Endothelial cell of umbilical vein (primary cell): ENCODE results near the gene ITPR1.

ENCODE experiments used
- EZH2 ChIP-seq: IDR thresholded peaks from 2 replicates; pipeline ENCODE4 v1.6.1; 2012; ENCODE audit warnings: borderline replicate concordance, low read depth, mild to moderate bottlenecking, moderate library complexity, low read length, inconsistent platforms; ENCODE audit not compliant: severe bottlenecking
- FOS ChIP-seq: IDR thresholded peaks from 2 replicates; pipeline ENCODE4 v1.6.1; 2011; ENCODE audit warnings: mild to moderate bottlenecking, low read length, moderate library complexity, borderline replicate concordance; ENCODE audit not compliant: insufficient read depth
- GATA2 ChIP-seq: IDR thresholded peaks from 2 replicates; pipeline ENCODE4 v1.7.0; 2011; ENCODE audit warnings: low read depth, mild to moderate bottlenecking, moderate library complexity, mixed read lengths, low read length; ENCODE audit not compliant: insufficient read length, insufficient read depth
- JUN ChIP-seq: IDR thresholded peaks from 2 replicates; pipeline ENCODE4 v1.6.1; 2011; ENCODE audit warnings: borderline replicate concordance, low read depth; ENCODE audit not compliant: insufficient read length, insufficient read depth
- MYC ChIP-seq: IDR thresholded peaks from one replicate; pipeline ENCODE4 v1.6.1; 2011; ENCODE audit warnings: mild to moderate bottlenecking, low read depth, low read length
- POLR2A ChIP-seq: IDR thresholded peaks from 2 replicates; pipeline ENCODE4 v1.6.1; 2012; ENCODE audit warnings: low read depth, mild to moderate bottlenecking, control low read depth, low read length
- POLR2AphosphoS5 ChIP-seq: IDR thresholded peaks from 2 replicates; pipeline ENCODE4 v1.6.1; 2012; ENCODE audit warnings: low read depth, mild to moderate bottlenecking, control low read depth, low read length, moderate library complexity; ENCODE audit not compliant: insufficient read depth
- TF ChIP-seq, protein P1 (sequence below), 2 donors: IDR thresholded peaks; 1 replicate in 1 of 2; 2 replicates in 1 of 2; pipeline ENCODE4 v1.5.1; 2011; ENCODE audit warnings: low read length in 2 of 2, mild to moderate bottlenecking in 2 of 2, moderate library complexity in 2 of 2, control low read depth in 1 of 2, inconsistent platforms in 1 of 2, low read depth in 1 of 2; ENCODE audit not compliant: insufficient read depth in 1 of 2; ENCODE audit errors: extremely low read depth in 1 of 2
- TF ChIP-seq, protein P2 (sequence below): IDR thresholded peaks from 2 replicates; pipeline ENCODE4 v1.6.1; 2011; ENCODE audit not compliant: insufficient read depth, insufficient read length

DNA sequence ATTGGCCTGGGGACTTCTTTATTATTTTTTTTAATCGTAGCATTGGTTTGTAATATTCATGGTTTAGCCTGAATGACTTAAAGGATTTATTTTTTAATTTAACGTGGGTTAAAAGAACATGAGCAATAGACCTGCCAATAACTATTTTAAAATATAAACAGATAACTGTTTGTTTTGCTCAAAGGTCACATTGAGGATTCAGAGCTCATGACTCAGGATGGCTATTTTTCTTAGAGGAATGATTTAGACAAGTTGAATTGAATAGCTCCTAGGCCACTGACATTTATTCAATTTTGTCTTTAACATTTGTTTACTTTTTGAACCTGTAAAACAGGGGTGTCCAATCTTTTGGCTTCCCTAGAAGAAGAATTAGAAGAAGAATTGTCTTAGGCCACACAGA lies 68.5 kb downstream of the ITPR1 start:
- TF ChIP-seq POLR2A (no peak), EZH2 (no peak), FOS (no peak), JUN (no peak), POLR2AphosphoS5 (no peak), MYC (no peak), GATA2 (no peak)
- TF ChIP-seq, protein P1, sequence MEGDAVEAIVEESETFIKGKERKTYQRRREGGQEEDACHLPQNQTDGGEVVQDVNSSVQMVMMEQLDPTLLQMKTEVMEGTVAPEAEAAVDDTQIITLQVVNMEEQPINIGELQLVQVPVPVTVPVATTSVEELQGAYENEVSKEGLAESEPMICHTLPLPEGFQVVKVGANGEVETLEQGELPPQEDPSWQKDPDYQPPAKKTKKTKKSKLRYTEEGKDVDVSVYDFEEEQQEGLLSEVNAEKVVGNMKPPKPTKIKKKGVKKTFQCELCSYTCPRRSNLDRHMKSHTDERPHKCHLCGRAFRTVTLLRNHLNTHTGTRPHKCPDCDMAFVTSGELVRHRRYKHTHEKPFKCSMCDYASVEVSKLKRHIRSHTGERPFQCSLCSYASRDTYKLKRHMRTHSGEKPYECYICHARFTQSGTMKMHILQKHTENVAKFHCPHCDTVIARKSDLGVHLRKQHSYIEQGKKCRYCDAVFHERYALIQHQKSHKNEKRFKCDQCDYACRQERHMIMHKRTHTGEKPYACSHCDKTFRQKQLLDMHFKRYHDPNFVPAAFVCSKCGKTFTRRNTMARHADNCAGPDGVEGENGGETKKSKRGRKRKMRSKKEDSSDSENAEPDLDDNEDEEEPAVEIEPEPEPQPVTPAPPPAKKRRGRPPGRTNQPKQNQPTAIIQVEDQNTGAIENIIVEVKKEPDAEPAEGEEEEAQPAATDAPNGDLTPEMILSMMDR (IDR thresholded peaks at IDR 0.05; ENCODE audit: extremely low read depth in 1 of 2, insufficient read depth in 1 of 2, low read depth in 1 of 2, low read length in 2 of 2) = no peak
- TF ChIP-seq, protein P2, sequence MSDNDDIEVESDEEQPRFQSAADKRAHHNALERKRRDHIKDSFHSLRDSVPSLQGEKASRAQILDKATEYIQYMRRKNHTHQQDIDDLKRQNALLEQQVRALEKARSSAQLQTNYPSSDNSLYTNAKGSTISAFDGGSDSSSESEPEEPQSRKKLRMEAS = no peak
